Neural cell (in vitro differentiated cells): ENCODE results near the gene CDR2. TPM values are rescaled to one million over a fixed set of nuclear protein-coding genes. Genes with fewer than 3 reads are reported as not detected.
A peak's percentile ranks its signal among the peaks of the same experiment; 100 is the strongest.

Experiments used
- H2AFZ ChIP-seq: fragments of 200-600, 300-800 bp; sonication (generic), shearing (Covaris generic); 2 replicates; pipeline ENCODE4 v1.6.0; 2014; ENCODE audit warnings: low read depth, mild to moderate bottlenecking, antibody characterized with exemption, low read length, moderate library complexity
- H3F3A ChIP-seq: fragments of 200-600 bp; shearing (Covaris generic); 2 replicates; pipeline ENCODE4 v1.6.1; 2016; ENCODE audit warnings: mild to moderate bottlenecking, moderate library complexity, mixed read lengths, antibody characterized with exemption, low read length; ENCODE audit not compliant: insufficient read depth, poor library complexity, severe bottlenecking
- H3K27ac ChIP-seq: fragments of 200-600, 300-800 bp; sonication (generic), shearing (Covaris generic); 2 replicates; pipeline ENCODE4 v1.5.1; 2014; ENCODE audit warnings: mild to moderate bottlenecking, low read length, moderate library complexity
- H3K27me3 ChIP-seq: fragments of 300-800, 200-600 bp; sonication (generic), shearing (Covaris generic); 2 replicates; pipeline ENCODE4 v1.6.0; 2014; ENCODE audit warnings: mild to moderate bottlenecking, low read depth, low read length, moderate library complexity; ENCODE audit not compliant: insufficient read depth
- H3K36me3 ChIP-seq: fragments of 300-800, 200-600 bp; sonication (generic), shearing (Covaris generic); 2 replicates; pipeline ENCODE4 v1.5.1; 2014; ENCODE audit warnings: mild to moderate bottlenecking, antibody characterized with exemption, low read length, moderate library complexity; ENCODE audit not compliant: insufficient read depth
- H3K4me2 ChIP-seq: fragments of 300-800, 200-600 bp; sonication (generic), shearing (Covaris generic); 2 replicates; pipeline ENCODE4 v1.6.0; 2014; ENCODE audit warnings: mild to moderate bottlenecking, low read length
- H3K4me3 ChIP-seq: fragments of 300-800, 200-600 bp; sonication (generic), shearing (Covaris generic); 2 replicates; pipeline ENCODE4 v1.5.1; 2014; ENCODE audit warnings: mild to moderate bottlenecking, low read length, moderate library complexity
- H3K79me2 ChIP-seq: fragments of 200-600 bp; shearing (Covaris generic); replicated peaks from 2 replicates; pipeline ENCODE4 v1.6.0; 2014; ENCODE audit warnings: mild to moderate bottlenecking, low read length, moderate library complexity; ENCODE audit not compliant: insufficient read depth
- H3K9ac ChIP-seq: fragments of 300-800, 200-600 bp; sonication (generic), shearing (Covaris generic); 2 replicates; pipeline ENCODE4 v1.6.1; 2016; ENCODE audit warnings: mild to moderate bottlenecking, low read length, mixed read lengths
- H3K9me2 ChIP-seq: fragments of 200-600 bp; shearing (Covaris generic); 2 replicates; pipeline ENCODE4 v1.6.1; 2016; ENCODE audit warnings: mild to moderate bottlenecking, low read length, mixed read lengths; ENCODE audit not compliant: insufficient read depth
- H3K9me3 ChIP-seq: fragments of 200-600, 300-800 bp; sonication (generic), shearing (Covaris generic); 2 replicates; pipeline ENCODE4 v1.6.1; 2016; ENCODE audit warnings: mild to moderate bottlenecking, mixed run types, low read length, moderate library complexity, mixed read lengths
- H4K20me1 ChIP-seq: fragments of 200-600 bp; shearing (Covaris generic); 2 replicates; pipeline ENCODE4 v1.6.1; 2016; ENCODE audit warnings: mild to moderate bottlenecking, mixed run types; ENCODE audit not compliant: insufficient read depth
- EP300 ChIP-seq: fragments of 450-650 bp; conservative IDR thresholded peaks from 2 replicates; pipeline ENCODE4 v1.6.1; 2014; ENCODE audit warnings: antibody characterized with exemption, mild to moderate bottlenecking, moderate library complexity; ENCODE audit not compliant: poor library complexity, severe bottlenecking
- EZH2 ChIP-seq: fragments of 200-600, 300-800 bp; shearing (Covaris generic), sonication (generic); IDR thresholded peaks from 2 replicates; pipeline ENCODE4 v1.6.1; 2014; ENCODE audit warnings: antibody characterized with exemption, low read length, borderline replicate concordance, mild to moderate bottlenecking; ENCODE audit not compliant: insufficient read depth, poor library complexity, severe bottlenecking
- MXI1 ChIP-seq: fragments of 450-650 bp; conservative IDR thresholded peaks from 2 replicates; pipeline ENCODE4 v1.6.1; 2014; ENCODE audit warnings: antibody characterized with exemption, mild to moderate bottlenecking; ENCODE audit not compliant: poor library complexity, severe bottlenecking
- POLR2AphosphoS5 ChIP-seq: IDR thresholded peaks from 2 replicates; pipeline ENCODE4 v1.6.1; 2012
- RAD21 ChIP-seq: fragments of 450-650 bp; conservative IDR thresholded peaks from 2 replicates; pipeline ENCODE4 v1.6.1; 2014; ENCODE audit warnings: antibody characterized with exemption, mild to moderate bottlenecking, moderate library complexity
- REST ChIP-seq: IDR thresholded peaks from 2 replicates; pipeline ENCODE4 v1.6.1; 2012; ENCODE audit warnings: borderline replicate concordance
- SMC3 ChIP-seq: fragments of 450-650 bp; conservative IDR thresholded peaks from 2 replicates; pipeline ENCODE4 v1.6.1; 2014; ENCODE audit warnings: antibody characterized with exemption, mild to moderate bottlenecking, moderate library complexity; ENCODE audit not compliant: poor library complexity
- polyA plus RNA-seq: library from polyadenylated mRNA; depleted of rRNA; stranded (reverse); fragments of >200 nt; gene quantifications from 2 replicates; pipeline ENCODE4 v1.2.3, GENCODE V29; 2014

Gene CDR2
- polyA plus RNA-seq, 1 donor from 2014 or later = 17.8 TPM

GRCh38 chr16:22296225-22297113 lies 78.0 kb downstream of the CDR2 start:
- H3K27me3 ChIP-seq = no peaks in the 10 kb centered on the region
- H3K4me3 ChIP-seq = peak overlapping the region; percentile 98
- no peaks in the 10 kb centered on the region for H4K20me1 ChIP-seq
- peaks cover 8% of the 10 kb centered on the region for H3K79me2 ChIP-seq
- no peaks in the 10 kb centered on the region for H3K9me3 ChIP-seq
- no peaks in the 10 kb centered on the region for H3K9me2 ChIP-seq
- peak overlapping the region; percentile 54 for H3K4me2 ChIP-seq
- H3F3A ChIP-seq = no peaks in the 10 kb centered on the region
- no peaks in the 10 kb centered on the region for H3K36me3 ChIP-seq
- no peak for TF ChIP-seq RAD21
- TF ChIP-seq EP300 = no peak
- no peak for TF ChIP-seq SMC3
- no peak for TF ChIP-seq REST
- no peak for TF ChIP-seq MXI1
- TF ChIP-seq EZH2 = no peak
- TF ChIP-seq POLR2AphosphoS5 = no peak
- peak overlapping the region; percentile 24 for H2AFZ ChIP-seq
- H3K9ac ChIP-seq = peak overlapping the region; percentile 46
- H3K27ac ChIP-seq = peak overlapping the region; percentile 40

Other genes with a start within 250 kb of the CDR2 start
- not detected in 2 replicates for gene SDR42E2, start 212.1 kb downstream of the CDR2 start, polyA plus RNA-seq
- 3.9 and 7.2 TPM in 2 replicates for gene EEF2K, start 168.3 kb downstream of the CDR2 start, polyA plus RNA-seq
- gene POLR3E, start 77.2 kb downstream of the CDR2 start, polyA plus RNA-seq = 34.0 and 47.4 TPM in 2 replicates
- gene NPIPB5, start 136.3 kb upstream of the CDR2 start, polyA plus RNA-seq = 20.4 and 22.0 TPM in 2 replicates